ENCODE data around the gene PVALB.
A peak's percentile ranks its signal among the peaks of the same experiment; 100 is the strongest.

The PVALB gene

DNA sequence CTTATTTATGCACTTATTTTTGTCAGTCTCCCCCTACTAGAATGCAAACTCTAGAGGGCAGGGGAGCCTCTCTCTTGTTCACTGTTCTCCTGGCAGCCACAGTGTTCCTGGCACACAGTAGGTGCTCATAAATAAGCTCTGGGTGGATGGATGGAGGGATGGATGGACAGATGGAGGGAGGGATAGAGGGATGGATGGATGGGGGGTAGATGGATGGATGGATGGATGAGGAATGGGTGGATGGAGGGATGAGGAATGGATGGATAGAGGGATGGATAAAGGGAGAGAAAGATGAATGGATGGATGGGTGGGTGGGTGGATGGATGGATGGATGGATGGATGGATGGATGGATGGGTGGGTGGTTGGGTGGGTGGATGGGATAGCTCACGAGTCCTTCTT is 13.5 kb downstream of the PVALB start:
- no peak overlapping the region for H3K4me3 ChIP-seq (ENCODE audit: insufficient read depth, low read length, poor library complexity, severe bottlenecking)
- H3F3A ChIP-seq (ENCODE audit: insufficient read depth): no peaks in the 10 kb centered on the region
- no peak overlapping the region for H3K9ac ChIP-seq (ENCODE audit: low read length)
- no peak overlapping the region for H2AFZ ChIP-seq (ENCODE audit: low read depth, low read length, severe bottlenecking)
- TF ChIP-seq EZH2phosphoT487 (conservative IDR thresholded peaks at IDR 0.05; ENCODE audit: low read length): no peak
- TF ChIP-seq, protein P1, sequence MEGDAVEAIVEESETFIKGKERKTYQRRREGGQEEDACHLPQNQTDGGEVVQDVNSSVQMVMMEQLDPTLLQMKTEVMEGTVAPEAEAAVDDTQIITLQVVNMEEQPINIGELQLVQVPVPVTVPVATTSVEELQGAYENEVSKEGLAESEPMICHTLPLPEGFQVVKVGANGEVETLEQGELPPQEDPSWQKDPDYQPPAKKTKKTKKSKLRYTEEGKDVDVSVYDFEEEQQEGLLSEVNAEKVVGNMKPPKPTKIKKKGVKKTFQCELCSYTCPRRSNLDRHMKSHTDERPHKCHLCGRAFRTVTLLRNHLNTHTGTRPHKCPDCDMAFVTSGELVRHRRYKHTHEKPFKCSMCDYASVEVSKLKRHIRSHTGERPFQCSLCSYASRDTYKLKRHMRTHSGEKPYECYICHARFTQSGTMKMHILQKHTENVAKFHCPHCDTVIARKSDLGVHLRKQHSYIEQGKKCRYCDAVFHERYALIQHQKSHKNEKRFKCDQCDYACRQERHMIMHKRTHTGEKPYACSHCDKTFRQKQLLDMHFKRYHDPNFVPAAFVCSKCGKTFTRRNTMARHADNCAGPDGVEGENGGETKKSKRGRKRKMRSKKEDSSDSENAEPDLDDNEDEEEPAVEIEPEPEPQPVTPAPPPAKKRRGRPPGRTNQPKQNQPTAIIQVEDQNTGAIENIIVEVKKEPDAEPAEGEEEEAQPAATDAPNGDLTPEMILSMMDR (IDR thresholded peaks at IDR 0.05; ENCODE audit: insufficient read depth, low read length, poor library complexity, severe bottlenecking): no peak
- H3K27ac ChIP-seq (ENCODE audit: low read depth, low read length): no peak overlapping the region
- H3K36me3 ChIP-seq (ENCODE audit: low read length): no peaks in the 10 kb centered on the region
- no peaks in the 10 kb centered on the region for H3K9me3 ChIP-seq (ENCODE audit: insufficient read depth, low read length)
- no peaks in the 10 kb centered on the region for H3K27me3 ChIP-seq (ENCODE audit: low read length)
- no peak overlapping the region for H3K4me2 ChIP-seq (ENCODE audit: low read depth, low read length, poor library complexity, severe bottlenecking)
- H3K9me2 ChIP-seq (replicated peaks; ENCODE audit: insufficient read depth, low read length): no peaks in the 10 kb centered on the region
- no peaks in the 10 kb centered on the region for H3K79me2 ChIP-seq (ENCODE audit: insufficient read depth, low read length)
- no peaks in the 10 kb centered on the region for H4K20me1 ChIP-seq (ENCODE audit: low read depth, low read length)

DNA sequence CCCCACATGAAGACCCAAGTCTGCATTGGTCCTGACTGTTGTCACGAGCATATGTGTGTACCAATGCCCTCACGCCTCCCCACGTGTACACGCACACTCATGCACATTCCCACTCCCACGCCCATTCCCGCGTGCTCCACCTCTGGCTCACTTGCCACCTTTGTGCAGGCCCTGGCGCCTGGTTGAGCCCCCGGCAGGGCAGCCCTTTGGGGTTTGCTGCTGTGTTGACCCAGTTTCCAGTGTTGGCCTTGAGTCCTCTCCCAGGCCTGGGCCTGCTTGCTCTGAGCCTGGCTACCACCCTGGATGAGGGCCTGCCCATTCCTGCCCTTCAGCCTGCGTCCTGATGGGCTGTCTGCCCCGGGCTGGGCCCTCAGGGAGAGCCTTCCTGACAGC is 18.2 kb downstream of the PVALB start:
- H3K9me3 ChIP-seq (ENCODE audit: insufficient read depth, low read length): no peaks in the 10 kb centered on the region
- H3K4me3 ChIP-seq (ENCODE audit: insufficient read depth, low read length, poor library complexity, severe bottlenecking): no peak overlapping the region
- H3K9me2 ChIP-seq (replicated peaks; ENCODE audit: insufficient read depth, low read length): no peaks in the 10 kb centered on the region
- H3F3A ChIP-seq (ENCODE audit: insufficient read depth): no peaks in the 10 kb centered on the region
- H3K27me3 ChIP-seq (ENCODE audit: low read length): no peaks in the 10 kb centered on the region
- H3K9ac ChIP-seq (ENCODE audit: low read length): no peak overlapping the region
- H4K20me1 ChIP-seq (ENCODE audit: low read depth, low read length): no peaks in the 10 kb centered on the region
- no peak overlapping the region for H2AFZ ChIP-seq (ENCODE audit: low read depth, low read length, severe bottlenecking)
- H3K27ac ChIP-seq (ENCODE audit: low read depth, low read length): no peak overlapping the region
- H3K4me2 ChIP-seq (ENCODE audit: low read depth, low read length, poor library complexity, severe bottlenecking): no peak overlapping the region
- no peaks in the 10 kb centered on the region for H3K36me3 ChIP-seq (ENCODE audit: low read length)
- TF ChIP-seq EZH2phosphoT487 (conservative IDR thresholded peaks at IDR 0.05; ENCODE audit: low read length): no peak
- TF ChIP-seq, protein P1 (IDR thresholded peaks at IDR 0.05; ENCODE audit: insufficient read depth, low read length, poor library complexity, severe bottlenecking): no peak
- H3K79me2 ChIP-seq (ENCODE audit: insufficient read depth, low read length): no peaks in the 10 kb centered on the region

DNA sequence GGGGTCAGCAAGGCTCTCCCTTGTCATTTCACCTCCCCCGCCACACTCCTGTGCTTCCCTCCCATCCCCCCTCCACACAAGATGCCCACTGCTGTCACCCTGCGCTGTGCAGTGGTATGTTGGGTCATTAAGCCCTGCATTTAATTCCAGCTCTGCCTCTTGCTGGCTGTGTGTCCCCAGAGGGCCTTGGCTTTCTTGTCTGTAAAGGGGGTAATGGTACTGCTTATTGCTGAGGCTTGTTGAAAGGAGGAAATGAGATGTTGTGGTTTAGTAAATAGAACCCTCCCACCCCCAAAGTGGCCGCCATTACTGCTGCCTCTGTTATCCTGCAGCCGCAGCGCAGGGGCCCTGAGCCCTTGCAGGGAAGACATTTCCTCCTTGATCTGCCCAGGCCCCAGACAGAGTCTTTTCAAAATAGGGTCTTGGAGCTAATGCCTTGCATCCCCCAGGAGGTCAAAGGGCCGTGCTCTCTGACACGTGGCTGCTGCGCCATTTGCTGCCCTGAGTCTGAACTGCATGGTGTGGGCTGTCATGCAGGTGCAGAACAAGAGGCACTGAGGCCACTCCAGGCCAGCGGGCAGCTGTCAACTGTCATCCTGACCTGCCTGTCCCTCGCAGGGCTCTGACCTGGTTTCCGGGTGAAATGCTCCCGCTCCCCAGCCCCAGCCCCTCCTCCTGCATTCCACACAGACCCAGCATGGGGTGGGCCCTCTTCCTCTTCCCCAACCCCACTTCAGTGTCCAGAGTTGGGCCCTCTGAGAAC is 18.7 kb downstream of the PVALB start:
- H3K4me2 ChIP-seq (ENCODE audit: low read depth, low read length, poor library complexity, severe bottlenecking): no peak overlapping the region
- no peaks in the 10 kb centered on the region for H3F3A ChIP-seq (ENCODE audit: insufficient read depth)
- no peak overlapping the region for H3K4me3 ChIP-seq (ENCODE audit: insufficient read depth, low read length, poor library complexity, severe bottlenecking)
- no peaks in the 10 kb centered on the region for H3K27me3 ChIP-seq (ENCODE audit: low read length)
- H3K79me2 ChIP-seq (ENCODE audit: insufficient read depth, low read length): no peaks in the 10 kb centered on the region
- no peaks in the 10 kb centered on the region for H4K20me1 ChIP-seq (ENCODE audit: low read depth, low read length)
- H3K9ac ChIP-seq (ENCODE audit: low read length): no peak overlapping the region
- no peaks in the 10 kb centered on the region for H3K9me2 ChIP-seq (replicated peaks; ENCODE audit: insufficient read depth, low read length)
- no peak for TF ChIP-seq EZH2phosphoT487 (conservative IDR thresholded peaks at IDR 0.05; ENCODE audit: low read length)
- TF ChIP-seq, protein P1 (IDR thresholded peaks at IDR 0.05; ENCODE audit: insufficient read depth, low read length, poor library complexity, severe bottlenecking): no peak
- H3K9me3 ChIP-seq (ENCODE audit: insufficient read depth, low read length): no peaks in the 10 kb centered on the region
- no peaks in the 10 kb centered on the region for H3K36me3 ChIP-seq (ENCODE audit: low read length)
- H2AFZ ChIP-seq (ENCODE audit: low read depth, low read length, severe bottlenecking): peak overlapping the region; percentile 48
- H3K27ac ChIP-seq (ENCODE audit: low read depth, low read length): no peak overlapping the region
